AG08395 (cell line): ENCODE results near the gene FAM120AOS.
"Not testable (repeated sequence)": the region's sequence is repeated elsewhere in the genome, so short reads cannot be mapped to it uniquely, and the experiment has no call there.

Experiments used
- DNase-seq: peaks from one replicate; pipeline ENCODE4 v3.0.0; 2012; ENCODE audit warnings: mixed read lengths, low spot score

Gene FAM120AOS

DNA sequence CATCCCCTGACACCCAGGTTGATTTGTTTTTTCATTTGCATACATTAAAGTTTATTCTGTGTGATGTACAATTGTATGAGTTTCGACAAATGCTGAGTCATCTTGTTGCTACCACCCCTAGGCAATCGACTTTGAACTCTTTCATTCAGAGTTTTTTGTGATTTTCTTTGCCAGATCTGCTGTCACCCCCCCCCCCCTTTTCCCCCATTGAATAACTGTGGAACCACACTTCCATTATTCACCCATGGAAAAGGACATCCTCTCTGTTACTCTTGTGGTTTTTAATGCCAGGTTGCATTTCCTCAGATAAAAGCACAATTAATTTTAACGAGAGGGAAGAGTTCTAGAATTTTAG is 13.7 kb upstream of the FAM120AOS start:
- DNase-seq = no peak

- no peak for DNase-seq
Observed at GRCh38 chr9:93466416-93467061, 13.2 kb upstream of the FAM120AOS start.

DNA sequence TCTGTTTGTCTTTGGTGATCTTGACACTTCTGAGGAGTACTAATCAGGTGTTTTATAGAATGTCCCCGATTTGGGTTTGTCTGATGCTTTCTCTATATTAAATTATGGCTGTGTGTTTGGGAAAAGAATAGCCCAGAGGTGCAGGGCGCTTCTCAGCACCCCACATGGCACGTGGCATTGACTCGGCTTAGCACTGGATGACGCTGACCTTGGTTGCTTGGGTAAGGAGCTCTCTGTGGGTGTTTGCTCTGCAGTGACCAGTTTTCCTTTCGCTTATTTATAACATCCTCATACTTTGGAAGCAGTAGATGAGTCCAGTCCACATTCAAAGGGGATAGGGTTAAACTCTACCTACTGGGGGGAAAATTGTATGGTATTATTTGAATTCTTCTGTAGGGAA is 12.5 kb upstream of the FAM120AOS start:
- DNase-seq = no peak

DNA sequence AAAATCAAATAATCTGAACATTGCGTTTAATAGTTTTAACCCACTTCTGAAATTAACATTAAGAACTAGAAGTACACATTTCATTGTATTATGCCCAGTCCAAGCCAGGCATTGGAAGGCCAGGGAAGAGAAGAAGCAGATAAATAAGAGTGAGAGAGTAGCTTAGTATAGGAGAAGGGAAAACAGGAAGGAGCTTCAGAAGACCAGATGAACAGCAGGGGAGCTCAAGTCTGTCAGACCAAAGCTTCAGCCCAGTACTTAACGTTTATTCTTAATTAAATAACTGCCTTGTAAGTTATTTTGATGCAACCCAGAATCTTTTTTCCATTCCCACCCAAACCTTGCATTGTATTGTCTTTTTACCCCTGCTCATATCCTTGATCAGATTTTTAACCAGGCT is 11.5 kb upstream of the FAM120AOS start:
- no peak for DNase-seq

- no peak for DNase-seq
Observed at GRCh38 chr9:93464395-93464794, 11.0 kb upstream of the FAM120AOS start.

- DNase-seq = no peak
Observed at GRCh38 chr9:93463638-93464248, 10.4 kb upstream of the FAM120AOS start.

GRCh38 chr9:93461821-93462220 is 8.4 kb upstream of the FAM120AOS start:
- DNase-seq = no peak

DNA sequence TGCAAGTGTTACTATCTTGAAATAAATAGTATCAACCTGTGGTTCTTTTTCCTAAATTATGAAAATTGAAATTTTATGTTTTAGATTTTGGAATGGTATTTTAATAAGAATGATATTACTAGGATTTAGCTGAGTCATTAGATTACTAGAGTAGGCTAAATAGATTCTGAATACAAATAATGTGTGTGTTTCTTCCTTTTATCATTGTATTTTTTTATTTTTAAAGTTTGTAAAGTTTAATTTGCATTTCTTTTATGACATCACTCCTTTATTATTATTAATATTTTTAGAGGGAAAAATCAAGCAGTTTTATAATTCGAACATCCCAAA is 8.0 kb upstream of the FAM120AOS start:
- no peak for DNase-seq

GRCh38 chr9:93460689-93461413 is 7.5 kb upstream of the FAM120AOS start:
- no peak for DNase-seq

- DNase-seq = no peak
Observed at GRCh38 chr9:93459432-93459847, 6.1 kb upstream of the FAM120AOS start.

DNA sequence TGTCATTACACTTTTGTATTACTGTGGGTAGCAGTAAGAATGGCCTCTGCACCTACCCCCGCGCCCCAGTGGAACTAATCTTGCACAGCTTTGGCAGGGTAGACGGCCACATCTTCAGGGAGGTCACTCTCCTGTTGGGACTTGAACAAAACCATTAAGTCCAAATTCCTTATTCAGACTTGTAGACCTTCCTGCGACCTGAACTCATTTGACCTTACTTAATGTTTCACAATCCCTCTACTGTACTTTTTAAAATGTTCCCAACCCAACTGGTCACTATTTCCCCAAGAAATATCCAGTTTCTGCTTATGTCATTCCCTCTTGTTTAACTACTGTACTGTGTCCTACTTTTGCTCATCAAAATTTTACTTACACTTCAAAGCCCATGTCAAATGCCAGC is 5.3 kb upstream of the FAM120AOS start:
- DNase-seq = no peak

DNA sequence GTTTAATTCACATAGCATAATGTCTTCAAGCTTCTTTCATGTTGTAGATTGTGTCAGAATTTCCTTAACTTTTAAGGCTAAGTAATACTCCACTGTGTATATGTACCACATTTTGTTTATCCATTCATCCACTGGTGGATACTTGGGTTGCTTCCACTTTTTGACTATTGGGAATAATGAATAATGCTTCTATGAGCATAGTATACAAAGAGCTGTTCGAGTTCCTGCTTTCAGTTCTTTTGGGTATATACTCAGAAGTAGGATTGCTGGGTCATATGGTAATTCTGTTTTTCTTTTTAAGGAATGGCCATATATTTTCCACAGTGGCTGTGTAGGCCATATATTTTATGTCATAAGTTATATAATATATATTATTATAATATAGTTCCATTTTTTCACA is 3.6 kb upstream of the FAM120AOS start:
- no peak for DNase-seq

- no peak for DNase-seq
Observed at GRCh38 chr9:93456504-93456903, 3.1 kb upstream of the FAM120AOS start.

- no peak for DNase-seq
Observed at GRCh38 chr9:93456022-93456421, 2.6 kb upstream of the FAM120AOS start.

- no peak for DNase-seq
Observed at GRCh38 chr9:93452710-93453046, 703 bp downstream of the FAM120AOS start.

DNA sequence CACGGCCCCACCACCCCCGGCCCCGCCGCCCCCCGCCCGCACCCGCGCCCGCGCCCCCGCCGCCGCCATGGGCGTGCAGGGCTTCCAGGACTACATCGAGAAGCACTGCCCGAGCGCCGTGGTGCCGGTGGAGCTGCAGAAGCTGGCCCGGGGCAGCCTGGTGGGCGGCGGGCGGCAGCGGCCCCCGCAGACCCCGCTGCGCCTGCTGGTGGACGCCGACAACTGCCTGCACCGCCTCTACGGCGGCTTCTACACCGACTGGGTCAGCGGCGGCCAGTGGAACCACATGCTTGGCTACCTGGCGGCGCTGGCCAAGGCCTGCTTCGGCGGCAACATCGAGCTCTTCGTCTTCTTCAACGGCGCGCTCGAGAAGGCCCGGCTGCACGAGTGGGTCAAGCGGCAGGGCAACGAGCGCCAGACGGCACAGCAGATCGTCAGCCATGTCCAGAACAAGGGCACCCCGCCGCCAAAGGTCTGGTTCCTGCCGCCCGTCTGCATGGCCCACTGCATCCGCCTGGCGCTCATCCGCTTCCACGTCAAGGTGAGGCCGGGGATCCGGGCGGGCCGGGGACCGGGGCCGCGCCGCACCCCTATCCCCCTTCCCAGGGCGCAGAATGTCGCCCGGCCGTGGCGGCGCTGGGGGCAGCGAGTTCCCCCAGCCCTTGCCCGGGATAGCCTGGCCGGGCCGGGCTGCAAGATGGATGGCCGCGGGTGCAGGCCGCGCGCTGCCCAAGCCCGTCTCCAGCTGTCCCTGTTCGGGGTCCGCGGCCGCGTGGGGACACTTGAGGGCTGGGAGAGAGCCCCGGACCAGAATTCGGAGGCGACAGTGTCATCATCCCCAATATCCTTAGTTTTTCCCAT is 1.3 kb downstream of the FAM120AOS start:
- no peak for DNase-seq

DNA sequence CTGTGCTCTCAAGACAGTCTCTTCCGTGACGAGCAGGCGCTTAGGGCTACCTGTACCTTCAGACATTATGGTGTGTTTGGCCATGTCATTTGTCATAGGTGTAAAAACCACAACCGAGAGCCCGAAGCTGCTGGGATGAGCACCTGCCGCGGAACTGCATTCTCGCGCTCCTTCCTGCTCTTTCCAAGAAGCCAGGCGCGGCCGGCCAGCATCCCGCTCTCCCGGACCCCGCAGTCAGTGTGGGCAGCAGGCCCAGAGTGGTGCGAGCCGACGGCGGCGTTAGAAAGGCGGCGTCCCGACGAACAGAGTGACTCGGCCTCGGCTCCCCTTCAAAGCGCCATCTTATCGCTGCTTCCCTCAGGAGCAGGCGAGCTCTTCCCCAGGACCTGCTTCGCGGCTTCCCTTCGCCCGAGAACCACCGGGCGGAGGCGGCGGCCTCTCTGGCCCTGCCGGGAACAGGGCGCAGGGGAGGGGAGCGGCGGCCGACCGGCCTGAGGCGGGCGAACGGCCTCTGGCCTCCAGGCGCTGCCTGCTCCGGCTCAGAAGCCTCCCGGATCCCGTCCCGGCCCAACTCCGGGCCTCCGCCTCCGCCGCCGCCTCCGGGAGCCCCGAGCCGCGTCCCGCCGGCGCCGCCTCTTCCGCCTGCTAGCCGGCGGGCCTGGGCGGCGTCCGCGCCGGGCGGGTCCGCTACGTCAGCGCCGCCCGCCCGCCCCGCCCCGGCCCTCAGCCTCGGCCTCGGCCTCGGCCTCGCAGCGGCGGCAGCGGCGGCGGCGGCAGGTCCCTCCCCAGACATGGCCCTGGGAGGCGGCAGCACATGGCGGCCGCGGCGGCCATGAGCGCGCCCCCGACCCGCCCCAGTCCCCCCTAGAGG is 2.2 kb downstream of the FAM120AOS start, which contains the start of gene FAM120A:
Gene FAM120A (plus strand): TSS at position 741 of the 871 bp plus-strand sequence. CDS start 231 bp downstream, outside the sequence.
- DNase-seq = peak; percentile 84

- no peak for DNase-seq
Observed at GRCh38 chr9:93447655-93448054, 5.7 kb downstream of the FAM120AOS start.

DNA sequence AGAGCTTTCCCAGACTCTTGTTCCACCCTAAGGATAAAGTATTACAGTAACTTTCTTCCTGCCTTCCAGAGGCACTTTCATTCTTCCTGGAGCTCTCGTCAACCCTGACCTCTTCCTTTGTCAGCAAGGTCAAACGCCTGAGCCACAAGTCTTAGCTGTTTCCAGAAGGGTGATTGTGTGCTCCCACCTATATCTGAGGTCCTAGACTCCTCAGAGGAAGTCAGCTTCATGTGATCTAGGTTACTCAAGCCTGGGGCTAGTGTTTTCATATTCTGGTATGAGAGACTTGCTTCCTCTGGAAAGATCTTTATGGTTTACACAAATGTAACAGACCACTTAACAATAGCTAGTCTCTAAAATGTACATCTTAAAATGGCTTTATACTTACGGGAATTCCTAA is 7.3 kb downstream of the FAM120AOS start:
- no peak for DNase-seq

GRCh38 chr9:93440896-93441580 is 12.3 kb downstream of the FAM120AOS start:
- no peak for DNase-seq

DNA sequence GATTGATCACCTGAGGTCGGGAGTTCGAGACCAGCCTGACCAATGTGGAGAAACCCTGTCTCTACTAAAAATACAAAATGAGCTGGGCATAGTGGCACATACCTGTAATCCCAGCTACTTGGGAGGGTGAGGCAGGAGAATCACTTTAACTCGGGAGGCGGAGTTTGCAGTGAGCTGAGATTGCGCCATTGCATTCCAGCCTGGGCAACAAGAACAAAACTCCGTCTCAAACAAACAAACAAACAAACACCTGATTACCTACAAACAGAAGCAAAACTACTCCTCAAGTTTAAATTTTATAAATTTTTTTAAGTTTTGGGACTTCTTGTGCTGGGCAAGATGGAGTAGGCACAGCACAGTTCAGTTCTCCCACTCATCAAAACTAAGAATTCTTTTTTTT is 14.1 kb downstream of the FAM120AOS start:
- DNase-seq = not testable (repeated sequence)
